Measurements from ENCODE around the gene MAP3K1.

The MAP3K1 gene

DNA sequence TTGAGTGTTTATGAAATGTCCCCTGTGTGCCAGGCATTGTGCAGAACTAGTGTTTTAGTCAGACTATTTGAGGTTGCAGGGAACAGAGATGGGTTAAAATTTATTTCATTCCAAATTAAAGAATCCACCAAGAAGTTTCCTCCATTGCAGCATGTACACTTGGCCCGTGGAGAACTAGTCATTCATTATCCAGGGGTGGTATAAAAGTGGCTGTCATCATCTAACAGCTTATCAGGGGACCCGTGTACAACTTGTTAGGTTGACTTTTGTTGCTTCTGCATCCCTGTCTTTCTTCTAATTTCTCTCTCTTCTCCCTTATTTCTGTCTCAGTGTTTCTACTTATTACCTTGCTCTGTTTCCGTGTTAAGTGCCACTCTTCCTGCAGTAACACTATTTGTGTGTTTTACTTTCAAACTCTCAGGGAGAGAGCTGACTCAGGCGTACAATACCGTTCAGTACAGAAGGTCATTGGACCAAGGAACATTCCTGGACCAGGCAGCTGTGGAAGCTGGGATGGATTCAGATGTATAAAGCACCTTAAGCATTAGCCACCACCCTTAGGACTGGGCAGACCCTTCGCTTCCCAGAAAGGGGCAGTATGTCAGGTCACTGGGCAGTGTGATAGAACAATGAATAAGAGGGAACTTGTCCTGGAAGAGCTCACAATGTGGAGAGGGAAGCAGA lies 36.1 kb downstream of the MAP3K1 start:
- DNase-seq: no peak

- DNase-seq: no peak
Measured at GRCh38 chr5:56852228-56853000, 37.1 kb downstream of the MAP3K1 start.

DNA sequence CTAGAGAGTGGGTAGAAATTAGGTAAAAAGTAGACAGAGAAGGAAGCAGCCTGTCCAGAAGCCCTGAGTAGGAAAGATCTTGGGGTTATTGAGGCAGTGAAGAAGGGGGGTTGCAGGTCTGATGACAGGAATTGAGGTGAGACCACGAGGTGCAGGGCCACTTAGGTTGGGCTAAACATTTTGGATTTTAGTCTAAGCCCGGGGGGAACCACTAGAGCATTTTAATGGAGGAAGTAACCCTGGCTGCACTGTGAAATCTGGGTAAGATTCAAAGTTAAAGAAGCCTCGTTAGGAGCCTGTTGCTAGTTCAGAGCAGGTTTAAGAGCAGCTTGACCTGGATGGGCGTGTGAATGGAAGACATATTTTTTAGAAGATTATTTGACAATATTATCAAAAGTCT lies 38.3 kb downstream of the MAP3K1 start:
- no peak for DNase-seq

DNA sequence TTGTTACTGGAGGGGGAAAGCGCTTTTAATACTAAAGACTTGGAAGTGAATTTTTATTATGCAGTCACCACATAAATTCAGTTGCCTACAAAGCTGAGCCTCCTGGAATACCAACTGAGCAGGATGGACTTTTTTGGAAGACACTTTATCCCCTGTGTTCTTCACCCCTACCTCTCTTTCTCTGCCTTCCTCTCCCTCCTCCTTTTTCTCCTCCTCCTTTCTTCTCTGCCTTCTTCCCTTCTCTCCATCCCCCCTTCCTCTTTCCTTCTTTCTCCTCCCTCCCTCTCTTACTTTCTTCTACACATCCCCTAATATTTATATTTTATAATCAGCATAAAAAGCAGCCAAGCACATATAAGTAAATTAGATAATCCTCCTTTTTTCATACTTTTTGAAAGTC lies 39.6 kb downstream of the MAP3K1 start:
- DNase-seq: no peak

DNA sequence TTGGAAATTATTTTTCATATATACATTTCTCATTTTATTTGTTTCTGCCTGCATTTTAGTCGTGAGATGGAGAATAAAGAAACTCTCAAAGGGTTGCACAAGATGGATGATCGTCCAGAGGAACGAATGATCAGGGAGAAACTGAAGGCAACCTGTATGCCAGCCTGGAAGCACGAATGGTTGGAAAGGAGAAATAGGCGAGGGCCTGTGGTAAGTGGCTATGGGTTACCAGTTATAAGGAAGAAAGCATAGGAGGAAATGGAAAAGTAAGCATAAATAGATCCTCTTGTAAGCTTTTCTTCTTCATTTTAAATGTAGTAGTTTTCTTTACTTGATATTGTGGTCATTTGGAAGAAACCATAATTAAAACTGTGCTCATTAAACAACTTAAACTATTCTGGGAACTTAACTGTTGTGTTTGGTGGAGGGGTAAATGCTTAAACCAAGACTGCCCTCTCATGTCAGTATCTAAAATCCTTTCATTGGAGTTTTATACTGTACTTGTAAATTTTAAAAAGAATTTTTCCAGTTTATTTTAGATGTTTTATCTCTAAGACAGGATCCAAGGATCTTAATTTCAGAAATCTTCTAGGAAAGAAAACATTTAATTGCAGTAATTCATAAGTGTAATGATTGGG lies 41.3 kb downstream of the MAP3K1 start:
- DNase-seq: peak; percentile 45

DNA sequence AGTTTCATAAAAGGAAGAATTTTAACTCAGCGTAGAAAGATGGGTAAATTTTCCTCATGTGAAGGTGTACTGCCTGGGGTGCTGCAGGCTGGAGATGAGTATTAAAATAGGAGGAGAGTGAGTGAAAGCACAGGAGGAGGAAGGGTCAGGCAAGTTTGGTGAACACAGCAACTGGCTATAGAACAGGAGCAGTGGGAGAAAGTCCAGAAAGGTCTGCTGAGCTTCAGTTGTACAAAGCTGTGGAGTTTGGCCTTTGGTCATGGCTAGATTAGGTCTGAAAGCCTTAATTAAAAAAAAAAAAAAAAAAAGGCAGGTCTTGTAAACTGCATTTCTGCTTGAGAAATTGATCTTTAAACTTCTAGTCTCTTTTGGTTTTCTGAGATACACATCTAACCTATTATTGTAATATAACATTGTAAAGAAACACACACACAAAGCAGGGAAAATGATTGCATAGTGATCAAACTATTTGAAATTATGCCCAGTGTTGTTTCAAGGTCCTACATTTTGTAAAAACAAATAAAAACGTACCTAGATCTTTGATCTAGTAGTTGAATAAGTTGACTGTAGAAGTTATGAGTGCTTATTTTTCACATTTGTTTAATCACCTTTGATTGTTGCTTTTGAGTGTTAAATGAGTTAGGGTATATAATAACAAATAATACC lies 43.6 kb downstream of the MAP3K1 start:
- no peak for DNase-seq

GRCh38 chr5:56861893-56862485 lies 46.6 kb downstream of the MAP3K1 start:
- DNase-seq: no peak

DNA sequence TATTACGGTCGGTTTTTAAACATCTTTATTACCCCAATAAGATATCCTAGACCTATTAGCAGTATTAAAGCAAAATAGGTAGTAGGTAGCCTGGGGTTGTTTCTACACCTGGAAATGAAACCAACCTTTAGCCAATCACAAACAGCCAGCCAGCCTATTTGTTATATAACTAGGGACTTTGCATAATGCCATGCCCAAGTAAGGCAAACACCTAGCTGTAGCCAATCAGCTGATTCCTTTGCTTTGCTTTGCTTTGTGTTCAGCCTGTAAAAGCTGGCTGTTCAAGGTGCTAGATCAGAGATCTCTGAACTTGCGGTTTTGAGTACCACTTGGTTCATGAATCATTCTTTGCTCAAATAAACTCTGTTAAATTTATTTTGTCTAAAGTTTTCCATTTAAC lies 47.6 kb downstream of the MAP3K1 start:
- DNase-seq: no peak

- DNase-seq: no peak
Measured at GRCh38 chr5:56871777-56872176, 56.4 kb downstream of the MAP3K1 start.

- DNase-seq: peak; percentile 37
Measured at GRCh38 chr5:56873056-56873455, 57.7 kb downstream of the MAP3K1 start.

GRCh38 chr5:56876327-56876726 lies 61.0 kb downstream of the MAP3K1 start:
- DNase-seq: peak; percentile 68

- DNase-seq: no peak
Measured at GRCh38 chr5:56881571-56881970, 66.2 kb downstream of the MAP3K1 start.

DNA sequence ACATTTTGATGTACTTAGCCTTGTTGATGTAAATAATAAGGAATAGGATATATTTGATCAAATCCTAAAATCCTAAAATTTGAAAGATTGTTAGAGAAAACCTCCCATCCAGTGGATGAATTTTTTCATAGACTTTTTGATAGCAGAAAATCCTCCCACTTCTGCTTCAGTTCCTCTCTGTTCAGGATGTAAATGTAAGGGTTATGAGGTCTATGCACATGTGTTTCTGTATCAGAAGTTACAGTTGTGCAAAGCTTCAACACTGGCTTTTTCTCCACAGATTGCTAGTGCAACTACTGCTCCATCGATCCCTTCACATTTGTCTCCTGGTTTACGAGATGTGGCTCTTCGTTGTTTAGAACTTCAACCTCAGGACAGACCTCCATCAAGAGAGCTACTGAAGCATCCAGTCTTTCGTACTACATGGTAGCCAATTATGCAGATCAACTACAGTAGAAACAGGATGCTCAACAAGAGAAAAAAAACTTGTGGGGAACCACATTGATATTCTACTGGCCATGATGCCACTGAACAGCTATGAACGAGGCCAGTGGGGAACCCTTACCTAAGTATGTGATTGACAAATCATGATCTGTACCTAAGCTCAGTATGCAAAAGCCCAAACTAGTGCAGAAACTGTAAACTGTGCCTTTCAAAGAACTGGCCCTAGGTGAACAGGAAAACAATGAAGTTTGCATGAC lies 78.1 kb downstream of the MAP3K1 start:
- no peak for DNase-seq

- no peak for DNase-seq
Measured at GRCh38 chr5:56896763-56897162, 81.4 kb downstream of the MAP3K1 start.

DNA sequence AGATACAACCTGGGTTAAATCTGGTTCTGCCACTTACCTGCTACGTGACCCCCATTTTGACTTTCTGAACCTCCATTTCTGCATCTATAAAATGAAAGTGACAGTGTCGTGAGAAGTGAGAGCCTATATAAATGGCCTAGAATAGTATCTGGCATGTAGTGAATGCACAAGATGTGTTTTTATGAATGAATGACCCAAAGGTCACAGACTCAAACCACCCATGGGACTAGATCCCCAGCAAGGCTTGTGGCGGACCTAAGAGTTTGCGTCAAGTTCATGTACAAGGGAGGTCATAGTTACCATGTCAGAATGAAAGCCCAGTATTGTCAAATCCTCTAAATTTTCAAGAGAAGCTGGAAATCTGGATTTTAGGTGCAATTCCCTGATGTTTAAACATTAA lies 82.9 kb downstream of the MAP3K1 start:
- no peak for DNase-seq

DNA sequence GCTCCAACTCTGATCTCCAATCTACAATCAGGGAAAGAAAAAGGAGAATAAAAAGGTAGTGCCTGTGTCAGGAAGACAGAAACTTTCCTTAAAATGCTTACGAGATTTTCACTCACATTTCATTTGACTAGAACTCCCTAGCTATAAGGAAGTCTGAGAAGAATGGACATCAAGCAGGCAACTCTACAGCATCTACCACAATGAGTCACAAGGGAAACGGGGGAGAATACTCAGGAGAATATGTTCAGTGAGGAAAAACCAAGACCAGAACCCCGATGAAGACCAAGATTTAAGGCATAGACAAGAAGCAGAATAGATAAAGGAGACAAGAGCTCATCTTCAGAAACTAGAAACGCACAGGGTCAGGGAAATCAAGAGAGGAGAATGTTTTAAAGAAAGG lies 85.0 kb downstream of the MAP3K1 start:
- peak; percentile 38 for DNase-seq

GRCh38 chr5:56900858-56901578 lies 85.7 kb downstream of the MAP3K1 start:
- peak; percentile 64 for DNase-seq

DNA sequence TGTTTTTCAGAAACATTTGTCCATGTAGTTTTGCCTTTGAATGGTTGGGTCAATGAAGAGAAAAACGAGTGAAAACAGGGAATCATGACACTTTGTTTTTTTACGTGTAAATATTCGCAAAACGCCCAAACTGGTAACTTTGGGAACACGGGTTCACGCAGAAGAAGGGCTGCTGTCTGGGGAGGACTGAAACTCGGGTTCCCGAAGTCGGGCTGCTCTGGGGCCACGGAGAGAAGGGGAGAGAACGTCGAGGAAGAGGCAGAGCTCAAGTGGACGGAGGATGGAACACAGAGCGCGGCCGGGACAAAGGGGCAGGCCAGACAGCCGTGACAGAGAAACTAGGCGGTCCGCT lies 93.6 kb downstream of the MAP3K1 start:
- DNase-seq: no peak

DNA sequence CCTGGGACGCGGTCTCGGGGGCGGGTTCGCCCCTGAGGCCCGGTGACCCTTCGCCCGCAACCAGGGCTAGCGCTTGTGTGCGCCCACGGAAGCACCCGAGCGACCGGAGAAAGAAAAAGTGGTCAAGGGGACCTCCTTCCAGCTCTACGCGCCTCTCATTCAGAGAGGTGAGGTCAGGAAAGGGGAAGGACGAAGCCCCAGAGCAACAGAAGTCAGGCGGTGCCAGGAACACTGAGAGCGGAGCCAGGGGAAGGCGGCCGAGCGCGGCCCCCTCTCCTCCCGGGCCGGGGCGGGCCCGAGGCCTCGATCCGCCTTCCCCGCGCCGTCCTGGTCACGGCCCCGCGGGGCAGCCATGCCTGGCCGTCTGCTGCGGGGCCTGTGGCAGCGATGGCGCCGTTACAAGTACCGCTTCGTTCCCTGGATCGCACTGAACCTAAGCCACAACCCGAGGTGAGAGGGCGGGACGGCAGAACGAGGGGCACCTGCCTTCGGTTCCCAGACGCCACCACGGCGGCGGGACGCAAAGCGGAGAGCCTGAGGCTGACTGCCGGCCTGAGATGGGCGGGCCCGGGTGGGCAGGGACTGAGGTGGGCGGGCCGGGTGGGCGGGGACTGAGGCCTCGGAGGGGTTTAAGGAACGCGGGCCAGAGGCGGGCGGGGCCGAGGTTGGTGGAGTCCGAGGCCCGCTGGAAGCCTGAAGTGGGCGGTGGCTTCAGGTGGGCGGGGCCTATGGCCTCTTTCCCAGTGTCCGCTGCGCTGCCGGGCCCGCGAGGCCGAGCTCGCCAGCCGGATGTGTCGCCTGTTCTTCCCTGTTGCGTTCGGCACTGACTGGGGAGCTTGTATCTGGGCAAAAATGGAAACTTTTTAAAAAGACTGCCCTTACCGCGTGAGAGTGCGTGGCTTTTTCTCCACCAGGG lies 94.2 kb downstream of the MAP3K1 start, which contains the start of gene SETD9:
Gene SETD9 (plus strand): TSS at position 303 of the 916 bp plus-strand sequence. CDS start 50 bp downstream, at position 353.
- peak; percentile 99 for DNase-seq

DNA sequence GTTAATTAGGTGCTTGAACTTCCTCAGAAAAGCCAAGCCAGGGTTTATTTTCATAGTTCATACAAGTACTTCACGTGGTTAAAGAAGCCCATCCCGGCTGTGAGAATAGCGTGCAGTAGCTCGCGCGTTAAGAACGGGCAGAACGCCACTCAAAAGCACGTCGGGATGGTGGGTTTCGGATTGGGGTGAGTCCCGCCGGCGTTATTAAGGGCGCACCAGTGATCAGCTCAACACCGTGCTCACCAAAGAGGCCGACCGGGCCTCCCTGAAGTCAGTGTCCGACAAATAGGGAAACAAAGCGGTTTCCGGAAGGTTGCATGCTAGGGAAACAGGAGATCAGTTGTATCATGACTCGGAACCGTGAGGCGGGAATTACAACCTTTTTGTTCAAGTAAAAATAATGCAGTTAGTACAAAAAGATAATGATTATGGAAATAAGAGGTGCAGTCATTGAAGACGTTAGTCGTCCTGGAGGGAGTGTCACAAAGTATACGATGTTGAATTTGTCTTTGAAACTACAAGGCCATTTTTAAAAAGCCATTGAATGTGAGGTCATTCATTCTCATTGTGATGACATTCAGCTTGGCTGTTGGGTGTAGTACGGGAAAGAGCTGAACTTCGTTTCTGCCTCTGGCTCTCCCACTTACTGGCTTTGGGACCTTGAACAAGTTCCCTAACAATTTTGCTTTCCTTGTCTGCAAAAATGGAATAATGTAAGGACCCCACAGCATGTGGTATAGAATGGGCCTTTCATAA lies 95.0 kb downstream of the MAP3K1 start:
- DNase-seq: peak; percentile 73
